Loucy (cell line): ENCODE data around the gene AP1B1.

ENCODE experiments used
- CTCF ChIP-seq: fragments of 200-600 bp; sonication (generic); conservative IDR thresholded peaks from 2 replicates; pipeline ENCODE4 v1.5.1; 2014; ENCODE audit warnings: mild to moderate bottlenecking, antibody characterized with exemption, low read length
- EZH2phosphoT487 ChIP-seq: fragments of 200-600 bp; IDR thresholded peaks from 2 replicates; pipeline ENCODE4 v1.6.1; 2018; ENCODE audit warnings: antibody characterized with exemption, mild to moderate bottlenecking, moderate library complexity, borderline replicate concordance

GRCh38 chr22:29329581-29329980, 58.8 kb downstream of the AP1B1 start:
- TF ChIP-seq CTCF: no peak
- TF ChIP-seq EZH2phosphoT487: no peak
